OCI-LY1 (cell line): ENCODE data around the gene JOSD1.

Source experiments
- EZH2 ChIP-seq: fragments of 200-600 bp; sonication (generic), shearing (Covaris generic); IDR thresholded peaks from 2 replicates; pipeline ENCODE4 v1.8.0; 2017; ENCODE audit warnings: borderline replicate concordance, mixed run types, mild to moderate bottlenecking, antibody characterized with exemption, low read length, moderate library complexity, mixed read lengths
- TF ChIP-seq, protein P1 (sequence below): fragments of 200-600 bp; sonication (generic), shearing (Covaris generic); IDR thresholded peaks from 2 replicates; pipeline ENCODE4 v1.5.1; 2017; ENCODE audit warnings: mild to moderate bottlenecking, antibody characterized with exemption, low read length, moderate library complexity, mixed read lengths

- TF ChIP-seq, protein P1, sequence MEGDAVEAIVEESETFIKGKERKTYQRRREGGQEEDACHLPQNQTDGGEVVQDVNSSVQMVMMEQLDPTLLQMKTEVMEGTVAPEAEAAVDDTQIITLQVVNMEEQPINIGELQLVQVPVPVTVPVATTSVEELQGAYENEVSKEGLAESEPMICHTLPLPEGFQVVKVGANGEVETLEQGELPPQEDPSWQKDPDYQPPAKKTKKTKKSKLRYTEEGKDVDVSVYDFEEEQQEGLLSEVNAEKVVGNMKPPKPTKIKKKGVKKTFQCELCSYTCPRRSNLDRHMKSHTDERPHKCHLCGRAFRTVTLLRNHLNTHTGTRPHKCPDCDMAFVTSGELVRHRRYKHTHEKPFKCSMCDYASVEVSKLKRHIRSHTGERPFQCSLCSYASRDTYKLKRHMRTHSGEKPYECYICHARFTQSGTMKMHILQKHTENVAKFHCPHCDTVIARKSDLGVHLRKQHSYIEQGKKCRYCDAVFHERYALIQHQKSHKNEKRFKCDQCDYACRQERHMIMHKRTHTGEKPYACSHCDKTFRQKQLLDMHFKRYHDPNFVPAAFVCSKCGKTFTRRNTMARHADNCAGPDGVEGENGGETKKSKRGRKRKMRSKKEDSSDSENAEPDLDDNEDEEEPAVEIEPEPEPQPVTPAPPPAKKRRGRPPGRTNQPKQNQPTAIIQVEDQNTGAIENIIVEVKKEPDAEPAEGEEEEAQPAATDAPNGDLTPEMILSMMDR: no peak
- no peak for TF ChIP-seq EZH2
These were observed 14.5 kb upstream of the JOSD1 start for GRCh38 chr22:38715176-38715764.
